NAMALWA (cell line): ENCODE measurements around the gene PIM3.

Experiments used
- DNase-seq: peaks from one replicate; pipeline ENCODE4 v3.0.0-alpha.2; 2015; ENCODE audit warnings: low spot score

The PIM3 gene

DNA sequence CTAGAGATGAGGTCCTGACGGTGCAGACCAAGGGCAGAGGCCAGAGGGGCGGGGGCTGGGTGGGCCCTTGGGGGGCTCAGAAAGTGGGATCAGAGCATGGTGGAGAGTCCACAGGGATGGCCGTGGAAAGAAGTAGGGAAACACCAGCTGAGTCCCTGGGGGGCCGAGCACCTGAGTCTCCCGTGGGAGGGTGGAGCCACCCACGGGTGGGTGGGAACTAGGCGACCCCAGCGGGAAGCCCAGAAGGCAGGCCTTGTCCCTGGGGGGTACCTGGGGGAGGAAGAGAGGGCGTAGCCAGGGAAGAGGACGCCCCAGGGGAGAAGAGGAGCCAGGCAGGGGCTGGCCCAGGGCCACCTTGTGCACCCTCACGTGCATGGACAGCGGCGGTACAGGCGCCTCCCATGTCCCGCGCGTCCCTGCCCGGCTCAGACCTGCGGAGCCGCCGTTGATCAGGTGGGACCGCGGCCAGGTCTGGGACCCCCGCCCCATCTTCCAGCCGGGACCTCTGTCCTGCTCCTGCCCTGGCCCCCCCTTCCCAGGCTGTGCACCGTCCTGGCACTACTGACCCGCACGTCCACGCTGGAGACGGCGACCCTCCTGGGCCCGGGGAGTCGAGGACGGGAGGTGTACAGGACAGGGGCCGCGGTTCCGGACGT, 31.9 kb upstream of the PIM3 start:
- no peak for DNase-seq

DNA sequence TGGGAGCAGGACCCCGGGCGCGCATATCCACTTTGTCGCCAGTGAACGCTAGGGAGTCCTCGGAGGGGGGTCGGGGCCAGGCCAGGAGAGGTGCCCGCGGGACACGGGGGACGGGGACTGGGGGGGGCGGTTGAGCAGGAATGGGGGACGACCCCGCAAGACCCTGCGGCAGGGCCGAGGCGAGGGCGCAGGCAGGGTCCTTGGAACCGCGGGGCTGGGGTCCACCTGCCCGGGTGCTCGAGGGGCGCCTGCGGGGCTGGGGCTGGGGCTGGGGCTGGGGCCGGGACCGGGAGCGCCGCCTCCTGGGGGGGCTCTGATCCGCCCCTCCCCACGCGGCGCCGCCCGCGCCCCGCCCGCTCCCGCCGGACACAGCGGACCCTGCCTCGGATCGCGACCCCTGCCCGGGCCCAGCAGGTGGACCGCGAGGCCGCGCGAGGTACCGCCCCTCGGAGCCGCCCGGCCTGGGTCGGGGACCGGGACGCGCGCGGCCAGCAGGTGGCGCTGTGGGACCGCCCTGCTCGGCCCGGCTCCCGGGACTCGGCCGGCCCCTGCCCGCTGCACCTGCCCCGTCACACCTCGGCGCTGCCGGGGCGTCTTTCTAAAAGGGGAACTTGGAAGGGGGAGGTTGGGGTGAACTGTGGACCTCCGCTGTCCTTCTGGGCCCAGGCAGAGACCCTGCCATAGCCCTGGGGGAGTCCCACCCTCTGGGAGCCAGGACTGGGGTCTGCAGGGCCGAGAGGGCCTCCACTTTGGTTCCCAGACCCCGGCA, 31.2 kb upstream of the PIM3 start:
- DNase-seq: peak; percentile 85

DNA sequence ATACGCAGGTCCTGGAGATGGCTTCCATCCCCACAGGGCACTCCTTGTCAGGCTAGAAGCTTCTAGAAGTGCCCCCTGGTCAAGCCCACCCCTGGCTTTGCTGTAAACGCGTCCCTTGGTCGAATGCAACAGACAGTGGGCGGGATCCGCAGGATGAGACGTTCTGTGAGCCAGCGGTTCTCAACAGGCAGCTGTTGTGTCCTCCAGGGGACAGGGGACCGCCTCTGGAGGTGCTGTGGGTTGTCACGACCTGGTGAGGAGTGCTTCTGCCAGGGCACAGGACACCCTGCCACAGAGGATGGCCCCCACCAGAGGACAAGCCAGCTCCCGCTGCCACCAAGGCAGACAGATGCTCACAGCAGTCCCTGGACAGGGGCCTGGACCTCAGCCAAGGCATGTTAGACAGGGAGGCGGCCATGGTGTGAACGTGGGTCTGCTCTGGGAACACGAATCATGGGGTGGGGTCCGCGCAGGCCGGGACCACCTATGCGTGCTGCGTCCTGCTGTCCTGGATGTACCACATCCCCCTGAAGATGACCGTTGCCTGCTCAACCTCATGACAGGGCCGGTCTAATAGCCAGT, 30.5 kb upstream of the PIM3 start:
- DNase-seq: no peak

DNA sequence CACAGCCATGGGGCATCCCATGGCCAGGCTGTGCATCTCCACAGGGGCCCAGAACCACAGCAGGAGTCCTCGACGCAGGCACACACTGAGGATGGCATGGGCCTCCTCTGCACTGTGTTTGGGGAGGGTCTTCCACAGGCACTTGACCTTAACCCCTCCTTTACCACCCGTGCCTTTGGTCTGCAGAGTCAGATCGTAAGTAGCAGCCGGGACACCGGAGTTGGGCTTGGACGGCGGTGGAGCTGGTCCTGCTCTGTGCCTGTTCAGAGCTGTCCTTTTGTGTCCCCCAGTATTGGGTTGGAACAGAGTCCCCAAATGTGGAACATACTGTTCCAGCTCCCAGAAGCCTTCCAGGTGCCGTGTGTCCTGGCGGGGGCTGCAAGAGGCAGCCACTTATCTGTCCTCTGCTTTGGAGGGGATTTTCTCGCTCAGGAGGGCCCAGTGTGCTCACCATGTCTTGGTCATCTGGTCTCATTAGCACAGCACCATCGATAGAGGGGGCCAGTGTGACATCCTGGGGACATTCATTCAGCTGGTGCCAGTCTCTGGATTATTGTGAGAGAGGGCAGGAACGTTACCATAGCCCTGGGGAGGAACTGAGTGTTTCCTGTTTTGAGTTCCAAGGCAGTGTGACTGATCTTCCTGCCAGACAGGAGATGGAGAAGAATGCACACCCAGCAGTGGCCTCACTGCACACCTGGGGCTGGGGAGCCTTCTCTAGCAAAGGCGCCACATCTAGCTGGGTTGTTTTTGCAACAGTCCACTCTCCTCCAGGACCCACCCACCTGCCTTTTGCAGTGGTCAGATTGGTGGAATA, 29.8 kb upstream of the PIM3 start:
- peak; percentile 86 for DNase-seq

DNA sequence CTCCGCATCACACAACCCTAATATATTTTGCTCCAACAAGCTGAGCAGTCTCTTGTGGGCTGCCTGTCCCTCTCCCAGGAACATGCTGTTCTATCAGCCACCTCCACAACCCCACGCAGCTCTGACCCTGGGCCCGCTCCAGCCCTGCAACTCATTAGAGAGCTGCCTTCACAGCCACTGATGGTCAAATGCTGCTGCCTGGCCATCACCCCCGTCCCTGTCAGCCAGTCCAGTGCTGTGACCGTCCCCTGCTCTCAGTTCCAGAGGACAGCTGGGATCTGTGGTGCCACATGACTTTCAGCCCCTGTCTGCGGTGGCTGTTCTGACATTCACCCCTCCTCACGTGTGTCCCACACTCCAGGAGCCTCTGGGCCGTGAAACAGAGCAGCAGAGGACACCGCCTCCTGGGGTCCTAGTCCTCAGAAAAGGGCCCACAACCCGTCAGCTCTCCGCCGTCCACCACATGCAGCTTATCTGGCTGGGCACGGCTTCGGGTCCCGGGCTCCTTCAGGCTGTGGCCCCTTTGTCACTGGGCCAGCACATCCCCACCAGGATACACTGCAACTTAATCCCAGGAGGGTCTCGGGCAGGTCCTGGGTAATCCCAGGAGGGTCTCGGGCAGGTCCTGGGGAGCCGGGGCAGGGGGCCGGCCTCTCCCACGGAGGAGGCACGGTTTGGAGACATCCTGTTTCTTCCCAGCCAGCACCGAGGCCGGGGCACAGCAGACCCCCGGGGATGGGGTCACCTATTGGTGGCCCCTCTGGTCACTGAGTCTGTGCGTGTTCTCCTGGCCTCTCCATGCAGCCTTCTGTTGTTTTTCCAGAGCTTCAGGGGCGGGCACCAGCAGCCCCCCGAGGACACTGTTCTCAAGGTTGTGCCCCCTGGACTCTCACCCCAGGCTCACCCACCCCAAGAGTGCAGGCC, 27.1 kb upstream of the PIM3 start:
- no peak for DNase-seq

DNA sequence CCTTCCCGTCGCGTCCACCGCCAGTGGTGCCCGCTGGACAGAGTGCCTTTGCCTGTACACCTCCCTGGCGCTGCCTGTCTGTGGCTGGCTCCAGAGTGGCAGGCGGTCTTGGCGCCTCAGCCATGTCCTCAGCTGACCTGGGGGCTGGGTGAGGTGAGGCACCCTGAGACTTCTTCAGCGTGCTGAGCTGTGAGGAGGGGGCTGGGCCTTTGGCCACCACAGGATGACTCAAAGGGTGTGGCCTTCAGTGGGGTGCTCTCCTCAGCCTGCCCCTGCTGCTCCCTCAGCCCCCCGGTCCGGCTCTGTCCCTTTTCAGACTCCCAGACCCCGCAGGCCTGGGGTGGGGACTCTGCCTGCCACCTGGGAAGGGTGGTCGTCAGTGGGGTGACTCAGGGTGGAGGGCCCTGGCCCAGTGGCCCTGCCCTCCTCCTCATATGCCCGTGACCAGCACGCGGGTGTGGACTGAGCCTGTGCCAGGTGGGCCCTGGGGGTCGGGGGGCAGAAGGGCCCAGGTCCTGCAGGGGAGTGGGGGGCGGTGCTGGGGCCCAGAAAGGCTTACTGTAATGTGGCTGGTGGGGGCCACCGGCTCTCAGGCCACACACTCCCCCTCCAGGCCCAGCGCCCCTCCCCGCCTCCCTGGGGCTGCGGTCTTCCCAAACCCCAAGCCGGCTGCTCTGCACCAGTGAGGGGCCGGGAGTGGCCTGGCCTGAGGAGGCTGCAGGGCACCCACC, 26.2 kb upstream of the PIM3 start:
- no peak for DNase-seq

DNA sequence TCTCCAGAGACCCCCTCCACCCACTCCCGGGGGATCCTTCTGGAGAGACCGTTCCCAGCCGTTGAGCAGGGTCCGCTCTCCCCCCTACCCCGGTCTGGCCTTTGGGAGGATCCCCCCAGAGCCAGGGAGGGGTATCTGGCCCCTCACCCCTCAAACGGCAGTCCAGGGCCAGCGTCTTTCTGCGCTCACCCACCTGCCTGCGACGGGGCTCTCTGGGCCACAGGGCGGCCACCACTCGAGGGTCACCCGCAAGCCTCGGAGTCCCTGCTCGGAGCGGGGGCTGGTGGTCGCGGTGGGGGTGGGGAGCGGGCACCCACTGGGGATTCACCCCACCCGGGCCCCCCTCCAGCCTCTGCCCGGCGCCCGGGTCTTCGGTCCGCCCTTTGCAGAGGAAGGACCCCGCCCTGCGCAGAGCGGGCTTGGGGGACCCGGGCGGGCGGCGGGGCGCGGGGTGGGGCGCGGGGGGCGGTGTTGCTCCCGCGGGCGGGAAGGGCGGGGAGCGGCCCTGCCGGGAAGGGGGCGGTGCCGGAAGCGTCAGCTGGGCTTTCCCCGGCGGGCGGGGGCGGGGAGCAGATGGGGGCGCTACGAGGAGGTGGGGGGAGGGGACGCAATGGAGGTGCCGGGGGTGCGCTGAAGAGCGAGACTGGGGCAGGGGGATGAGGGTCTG, 25.5 kb upstream of the PIM3 start:
- peak; percentile 59 for DNase-seq

DNA sequence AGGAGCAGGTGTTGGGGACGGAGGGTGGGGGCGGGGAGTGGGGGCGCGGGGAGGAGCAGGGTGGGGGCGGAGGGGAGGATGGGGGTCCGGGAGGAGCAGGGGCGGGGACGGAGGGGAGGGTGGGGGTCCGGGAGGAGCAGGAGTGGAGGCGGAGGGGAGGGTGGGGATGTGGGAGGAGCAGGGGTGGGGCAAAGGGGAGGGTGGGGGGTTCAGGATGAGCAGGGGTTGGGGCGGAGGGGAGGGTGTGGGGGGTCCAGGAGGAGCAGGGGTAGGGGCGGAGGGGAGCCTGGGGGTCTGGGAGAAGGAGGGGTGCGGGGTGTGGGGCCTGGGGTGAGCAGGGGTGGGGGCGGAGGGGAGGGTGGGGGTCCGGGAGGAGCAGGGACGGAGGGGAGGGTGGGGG, 25.0 kb upstream of the PIM3 start:
- DNase-seq: no peak

DNA sequence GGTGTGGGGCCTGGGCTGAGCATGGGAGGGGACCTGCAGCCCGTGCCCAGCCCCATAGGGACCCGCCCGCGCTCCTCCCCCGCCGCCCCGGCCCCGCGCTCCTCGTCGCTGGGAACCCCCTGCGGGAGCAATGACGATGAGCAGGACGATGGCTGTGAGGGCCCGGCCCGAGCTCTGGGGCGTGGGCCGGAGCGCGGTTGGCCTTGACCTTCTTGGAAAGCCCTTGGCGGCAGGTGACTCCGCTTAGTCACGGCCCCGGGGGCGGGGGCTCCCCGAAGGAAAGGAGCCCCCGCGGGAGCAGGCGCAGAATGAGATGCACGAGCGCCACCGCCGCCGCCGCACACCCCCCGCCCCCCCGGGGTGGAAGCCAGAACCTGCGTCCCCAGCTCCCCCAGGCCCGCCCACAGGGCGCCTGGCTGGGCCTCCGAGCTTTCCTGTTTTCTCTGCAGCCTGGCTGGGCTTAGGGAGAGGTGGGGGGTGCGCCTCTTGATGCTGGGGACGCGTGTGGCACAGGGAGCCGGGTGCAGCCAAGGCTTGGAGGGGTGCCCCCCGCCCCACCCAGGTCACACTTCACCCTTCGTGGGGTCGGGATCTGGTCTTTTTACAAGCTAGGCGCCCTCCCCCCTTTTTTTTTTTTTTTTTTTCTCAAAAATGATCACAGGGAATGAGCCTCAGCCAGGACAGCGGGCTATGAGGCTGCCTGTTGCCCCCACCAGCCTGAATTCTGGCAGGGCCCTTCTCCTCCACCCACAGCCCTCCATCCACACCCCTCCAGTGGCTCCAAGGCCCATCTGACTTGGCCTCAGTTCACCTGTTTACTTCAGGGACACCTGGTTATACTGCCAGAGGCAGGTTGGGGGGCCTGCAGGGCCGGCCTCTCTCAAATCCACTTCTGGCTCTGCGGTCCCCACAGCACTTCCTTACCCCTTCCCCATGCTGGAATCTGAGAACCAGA, 24.3 kb upstream of the PIM3 start:
- DNase-seq: peak; percentile 91

DNA sequence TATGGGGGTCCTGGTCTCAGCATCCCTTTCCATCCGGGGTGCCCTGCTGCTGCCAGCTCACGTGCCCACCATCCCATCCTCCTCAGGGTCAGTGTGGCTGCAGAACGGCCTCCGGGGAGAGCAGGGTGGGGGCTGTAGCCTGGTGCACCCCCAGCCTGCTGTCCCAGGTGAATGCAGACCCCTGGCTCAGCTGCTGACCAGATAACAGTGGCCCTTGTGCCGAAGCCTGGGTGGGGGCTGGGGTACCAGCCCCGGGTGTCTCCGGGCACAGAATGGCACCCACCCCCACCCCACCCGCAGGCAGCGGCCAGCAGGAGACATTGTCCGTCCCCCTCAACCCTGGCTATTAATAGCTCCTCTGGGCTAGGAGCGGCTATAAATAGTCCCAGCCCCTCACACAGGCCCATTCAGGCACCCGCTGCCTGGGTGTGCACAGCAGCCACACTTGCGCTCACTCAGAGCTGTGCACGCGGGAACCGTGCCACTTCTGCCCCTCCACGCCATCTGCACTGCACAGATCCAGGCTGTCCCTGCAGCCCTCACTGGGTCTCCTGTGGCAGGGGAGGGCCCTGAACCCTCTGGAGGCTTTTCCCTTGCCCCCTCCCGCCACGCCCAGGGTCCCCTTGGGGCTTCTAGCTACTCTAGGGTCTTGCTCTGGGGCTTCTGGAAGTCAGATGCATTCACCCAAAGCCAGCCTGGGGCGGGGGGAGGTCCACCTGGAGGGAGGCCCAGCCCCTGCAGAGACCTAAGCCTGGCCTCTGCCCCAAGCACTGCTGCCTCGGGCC, 23.4 kb upstream of the PIM3 start:
- DNase-seq: no peak

DNA sequence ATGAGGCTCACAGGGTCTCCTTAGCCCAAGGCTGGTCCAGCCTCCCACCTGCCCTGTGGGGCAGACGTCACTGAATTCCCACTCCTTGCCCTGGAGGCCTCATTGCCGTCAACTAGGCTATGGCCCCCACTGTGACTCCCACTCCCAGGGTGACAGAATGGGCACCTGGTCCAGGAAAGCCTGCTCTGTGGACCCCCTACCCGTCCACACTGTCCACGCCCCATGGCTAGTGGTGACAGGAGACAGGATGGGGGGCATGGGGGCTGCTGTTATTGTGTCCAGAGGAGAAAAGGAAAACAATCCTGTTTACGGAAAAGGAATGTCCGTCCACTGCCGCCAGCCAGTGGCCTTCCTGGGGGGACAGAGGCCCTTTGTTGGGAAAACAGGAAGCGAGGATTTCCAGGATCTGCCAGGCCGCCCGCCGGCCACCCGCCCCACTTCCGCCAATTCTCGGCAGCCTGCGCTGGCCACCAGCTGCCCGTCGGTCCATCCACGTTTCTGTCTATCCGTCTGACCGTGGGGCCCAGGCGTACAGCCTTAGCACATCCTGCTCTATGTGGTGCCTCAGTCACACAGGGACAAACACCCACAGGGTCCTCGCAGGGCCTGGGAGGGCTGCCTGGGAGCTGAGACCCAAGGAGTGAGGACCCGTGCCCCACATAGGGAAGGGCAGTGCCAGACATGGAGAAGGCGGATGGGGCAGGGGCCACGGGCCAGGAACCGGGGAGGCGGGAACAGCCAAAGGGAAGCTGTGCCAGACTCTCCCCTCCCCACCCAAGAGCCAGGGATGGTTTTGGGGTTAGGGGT, 22.6 kb upstream of the PIM3 start:
- no peak for DNase-seq

DNA sequence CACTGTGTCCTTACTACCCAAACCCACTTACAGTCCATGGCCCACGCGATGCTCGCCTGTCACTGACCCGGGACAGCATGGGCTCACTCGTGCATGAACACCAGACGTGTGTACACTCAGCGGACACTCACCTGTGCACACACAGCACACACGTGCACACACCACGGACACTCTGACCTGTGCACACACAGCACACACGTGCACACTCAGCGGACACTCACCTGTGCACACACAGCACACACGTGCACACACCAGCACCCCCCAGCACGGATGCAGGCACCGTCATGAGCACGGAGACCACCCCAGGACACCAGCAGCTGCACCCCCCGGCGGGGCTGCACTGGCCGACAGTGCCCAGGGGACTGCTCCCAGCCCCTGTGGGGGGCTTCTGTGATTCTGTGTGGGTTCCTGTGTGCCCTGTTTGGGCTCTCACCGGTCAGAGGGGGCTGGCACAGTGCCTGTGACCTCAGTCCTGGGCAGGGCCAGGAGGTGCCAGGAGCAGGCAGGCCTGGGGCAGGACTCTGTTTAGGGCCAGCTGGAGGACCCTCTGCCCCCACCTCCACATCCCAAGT, 21.9 kb upstream of the PIM3 start:
- DNase-seq: no peak

DNA sequence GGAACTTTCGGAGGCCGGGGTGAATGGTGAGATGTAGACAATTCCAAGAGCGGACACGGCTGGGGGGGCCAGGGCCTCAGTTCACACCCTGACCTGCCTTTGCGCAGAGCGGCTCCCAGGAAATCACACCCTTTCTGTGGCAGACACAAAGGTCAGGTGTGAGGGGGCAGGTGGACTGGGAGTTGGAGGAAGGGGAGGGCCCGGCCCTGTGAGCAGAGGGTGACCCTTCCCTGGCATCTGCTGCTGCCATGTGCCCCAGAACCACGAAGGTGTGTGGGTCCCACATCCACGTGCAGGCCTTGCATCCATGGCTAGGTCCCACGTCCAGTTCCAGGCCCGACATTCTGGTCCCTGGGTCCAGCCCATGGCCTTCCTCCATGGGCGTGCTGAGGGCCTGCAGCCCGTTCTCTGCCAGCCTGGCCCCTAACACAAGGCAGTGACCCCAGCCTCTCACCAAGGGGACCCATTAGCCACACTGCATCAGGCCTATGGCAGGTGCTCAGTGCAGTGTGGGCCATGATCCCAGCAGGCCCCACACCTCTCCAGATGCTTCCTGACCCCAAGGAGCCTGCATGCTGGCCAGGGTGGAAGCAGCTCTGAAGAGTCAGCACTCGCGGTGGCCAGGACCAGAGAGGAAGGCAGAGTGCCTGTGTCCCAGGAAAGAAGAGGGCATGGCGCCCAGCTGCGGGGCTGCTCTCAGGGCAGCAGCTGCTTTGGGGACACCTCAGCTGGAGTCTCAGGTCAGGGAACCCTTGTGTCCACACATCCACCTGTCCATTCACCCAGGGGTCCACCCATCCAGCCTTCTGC, 18.9 kb upstream of the PIM3 start:
- no peak for DNase-seq

DNA sequence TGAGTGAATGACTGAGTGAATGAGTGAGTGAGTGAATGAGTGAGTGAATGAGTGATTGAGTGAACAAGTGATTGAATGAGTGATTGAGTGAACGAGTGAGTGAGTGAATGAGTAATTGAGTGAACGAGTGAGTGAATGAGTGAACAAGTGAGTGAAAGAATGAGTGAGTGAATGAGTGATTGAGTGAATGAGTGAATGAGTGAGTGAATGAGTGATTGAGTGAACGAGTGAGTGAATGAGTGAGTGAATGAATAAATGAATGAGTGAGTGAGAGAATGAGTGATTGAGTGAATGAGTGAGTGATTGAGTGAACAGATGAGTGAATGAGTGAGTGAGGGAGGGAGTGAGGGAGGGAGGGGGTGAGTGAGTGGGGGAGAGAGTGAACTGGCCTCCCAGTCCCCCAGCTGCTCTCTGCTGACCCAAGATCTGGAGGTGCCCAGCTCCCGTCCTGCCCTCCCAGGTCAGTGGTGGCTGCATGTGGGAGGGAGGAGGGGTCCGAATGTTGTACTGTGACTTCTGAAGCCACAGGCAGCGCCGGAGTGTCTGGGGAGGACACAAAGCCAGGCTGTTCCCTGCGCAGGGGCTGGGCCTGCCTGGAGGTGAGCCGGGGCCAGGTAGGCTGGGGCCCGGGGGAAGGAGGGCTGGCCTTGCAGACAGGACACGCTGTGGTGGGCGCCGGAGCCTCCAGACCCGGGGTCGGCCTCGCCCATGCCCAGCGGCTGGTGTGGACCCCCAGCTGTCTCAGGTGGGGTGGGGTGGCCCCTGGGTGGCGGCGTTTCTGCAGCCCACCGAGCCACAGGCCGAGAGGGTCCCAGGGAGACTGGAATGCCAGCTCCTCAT, 17.8 kb upstream of the PIM3 start:
- DNase-seq: no peak

DNA sequence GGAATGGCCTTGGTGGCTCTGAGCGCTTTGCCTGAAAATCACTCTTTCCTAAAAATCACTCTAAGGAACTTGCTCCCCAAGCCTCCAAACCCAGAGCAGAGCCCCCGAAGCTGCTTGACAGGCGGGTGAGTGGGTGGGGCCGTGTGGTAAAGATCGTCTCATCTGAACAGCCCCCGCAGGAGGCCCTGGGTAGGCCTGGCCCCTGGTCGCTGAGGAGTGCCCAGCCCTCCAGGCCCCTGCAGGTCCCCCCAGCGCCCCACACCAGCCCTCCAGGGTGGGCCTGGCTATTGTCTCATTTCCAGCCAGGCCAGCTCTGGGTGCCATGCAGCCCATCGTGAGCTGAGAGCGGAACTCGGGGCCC, 17.2 kb upstream of the PIM3 start:
- DNase-seq: no peak
